Psoas muscle (tissue), 8 donors: ENCODE results near the gene PCNX1. TPM values are rescaled to one million over a fixed set of nuclear protein-coding genes. Genes with fewer than 3 reads are reported as not detected.
"Not testable (repeated sequence)": the region's sequence is repeated elsewhere in the genome, so short reads cannot be mapped to it uniquely, and the experiment has no call there.

Source experiments
- ATAC-seq, 4 donors: fragments of 200-7000 bp; cut with Tn5 transposase; one replicate each; pipeline ENCODE4 v1.9.1; 2020; ENCODE audit warnings: moderate library complexity in 3 of 4, mild to moderate bottlenecking in 2 of 4
- DNase-seq, 2 donors: peaks; one replicate each; pipeline ENCODE4 v3.0.0-alpha.2; 2020
- H3K27ac ChIP-seq: fragments of 200-600 bp; one replicate; pipeline ENCODE4 v1.8.0; 2022
- H3K27me3 ChIP-seq, 3 donors: fragments of 200-600 bp in 1 of 3; one replicate each; pipeline versions ENCODE4 v1.6.1 to v1.8.0; 2013 to 2022; ENCODE audit warnings: low read length in 2 of 3, mild to moderate bottlenecking in 2 of 3, moderate library complexity in 1 of 3; ENCODE audit not compliant: insufficient read depth in 3 of 3
- H3K36me3 ChIP-seq, 2 donors: fragments of 200-600 bp in 1 of 2; one replicate each; pipeline versions ENCODE4 v1.6.1 to v1.8.0; 2013 to 2022; ENCODE audit warnings: low read depth in 1 of 2, mild to moderate bottlenecking in 1 of 2, moderate library complexity in 1 of 2; ENCODE audit not compliant: insufficient read depth in 1 of 2
- H3K4me1 ChIP-seq: fragments of 200-600 bp; one replicate; pipeline ENCODE4 v1.8.0; 2022
- H3K4me3 ChIP-seq: fragments of 200-600 bp; one replicate; pipeline ENCODE4 v1.8.0; 2022; ENCODE audit warnings: mild to moderate bottlenecking
- H3K9me3 ChIP-seq: fragments of 200-600 bp; one replicate; pipeline ENCODE4 v1.8.0; 2022
- CTCF ChIP-seq: fragments of 200-600 bp; IDR thresholded peaks from one replicate; pipeline ENCODE4 v1.8.0; 2022; ENCODE audit warnings: antibody characterized with exemption
- WGBS, 3 donors: extraction: QIAGEN DNeasy Blood & Tissue Kit; methylation state at CpG; one replicate each; pipeline versions ENCODE4 v1.1.6 to v1.1.7; 2013; 5-methylcytosine and 5-hydroxymethylcytosine counted together
- intact Hi-C, 2 donors: fragments of 100-400 bp; cut with DNase I; formaldehyde crosslinking; loops; one replicate each; pipeline versions ENCODE4 v1.11.0 to v1.14.2; 2022
- polyA plus RNA-seq, 3 donors: library from polyadenylated mRNA; stranded (reverse); fragments of 200-250 nt; gene quantifications; one replicate each; pipeline ENCODE4 v1.2.3, GENCODE V29; 2013
- total RNA-seq, 4 donors: library from RNA; stranded (reverse); fragmentation: NEBNext Ultra II Directional in 2 of 4; extraction: Animal tissue kit (Norgen Biotek cat#: 25700) in 2 of 4; gene quantifications; one replicate each; pipeline versions ENCODE4 v1.2.1 to v1.2.4, GENCODE V29; 2021 to 2023
- donor health status: healthy with polysubstance abuse.
- donor health status: DM: no; HTN: no; CAD: no; lungs with moderate emphysema.
- donor health status: Bipolar disorder and iron deficiency.
- donor health status: healthy.
- donor health status: DM: yes; HTN: yes; CAD: no.
- donor health status: DM: no; HTN: no; CAD: no.
- donor health status: DM: no; HTN: no; CAD: no.
- donor health status: DM: yes; HTN: yes; CAD: no.

Gene PCNX1
- total and polyA plus RNA-seq, 7 donors: 5.2 to 48.1 (median 29.1) TPM

GRCh38 chr14:70871863-70872677 is 35.2 kb upstream of the PCNX1 start:
- ATAC-seq: no peak
- peaks cover 0 to 4% (median 0%) of the 10 kb centered on the region in 3 donors for H3K27me3 ChIP-seq
- no peak for DNase-seq
- TF ChIP-seq CTCF: no peak
- no peaks in the 10 kb centered on the region for H3K36me3 ChIP-seq
- H3K4me1 ChIP-seq: no peaks in the 10 kb centered on the region
- no peaks in the 10 kb centered on the region for H3K9me3 ChIP-seq
- intact Hi-C loops: no loop called here
- 81 to 82% (median 82%) methylated on average over 10 of the region's 10 CpGs for WGBS, 3 donors
- no peak overlapping the region for H3K27ac ChIP-seq
- no peak overlapping the region for H3K4me3 ChIP-seq

- ATAC-seq: no peak
These were observed 34.6 kb upstream of the PCNX1 start for GRCh38 chr14:70872678-70873020.

GRCh38 chr14:70873627-70874026 is 33.6 kb upstream of the PCNX1 start:
- 57 to 73% (median 73%) methylated on average over 4 of the region's 4 CpGs for WGBS, 3 donors
- ATAC-seq (no peak), DNase-seq (no peak)
- Histone ChIP-seq H3K9me3 (no peaks in the 10 kb centered on the region), H3K4me1 (no peaks in the 10 kb centered on the region), H3K27ac (no peak overlapping the region), H3K4me3 (no peak overlapping the region), H3K27me3 (peaks cover 0 to 4% (median 0%) of the 10 kb centered on the region in 3 donors), H3K36me3 (no peaks in the 10 kb centered on the region)
- no peak for TF ChIP-seq CTCF
- intact Hi-C loops: no loop called here

More at GRCh38 chr14:70872678-70873020, 34.6 kb upstream of the PCNX1 start:
- TF ChIP-seq CTCF: no peak
- intact Hi-C loops: no loop called here
- Histone ChIP-seq H3K4me3 (no peak overlapping the region), H3K27me3 (peaks cover 0 to 4% (median 0%) of the 10 kb centered on the region in 3 donors), H3K9me3 (no peaks in the 10 kb centered on the region), H3K4me1 (no peaks in the 10 kb centered on the region), H3K36me3 (no peaks in the 10 kb centered on the region), H3K27ac (no peak overlapping the region)
- DNase-seq: no peak
- WGBS, 3 donors: 61 to 72% (median 62%) methylated on average over 1 of the region's 1 CpG

- H3K36me3 ChIP-seq, DNase-seq, H3K4me1 ChIP-seq, intact Hi-C loops, H3K9me3 ChIP-seq, H3K27ac ChIP-seq, H3K27me3 ChIP-seq, ATAC-seq, H3K4me3 ChIP-seq: not testable (repeated sequence)
- 78 to 86% (median 79%) methylated on average over 6 of the region's 6 CpGs for WGBS, 3 donors
These were observed 31.3 kb upstream of the PCNX1 start for GRCh38 chr14:70875811-70876460.

- Histone ChIP-seq H3K4me1 (no peaks in the 10 kb centered on the region), H3K27me3 (no peaks in the 10 kb centered on the region), H3K9me3 (no peaks in the 10 kb centered on the region), H3K36me3 (no peaks in the 10 kb centered on the region), H3K4me3 (no peak overlapping the region), H3K27ac (no peak overlapping the region)
- DNase-seq (no peak), ATAC-seq (no peak)
- WGBS, 3 donors: 5 to 31% (median 13%) methylated on average over 1 of the region's 1 CpG
- intact Hi-C loops: no loop called here
- TF ChIP-seq CTCF: no peak
These were observed 27.8 kb upstream of the PCNX1 start for GRCh38 chr14:70879448-70879847.

- ATAC-seq, H3K27me3 ChIP-seq, DNase-seq, H3K27ac ChIP-seq, H3K4me3 ChIP-seq, H3K36me3 ChIP-seq, H3K4me1 ChIP-seq, intact Hi-C loops, H3K9me3 ChIP-seq: not testable (repeated sequence)
- 88 to 100% (median 100%) methylated on average over 1 of the region's 1 CpG for WGBS, 3 donors
These were observed 26.4 kb upstream of the PCNX1 start for GRCh38 chr14:70880888-70881287.
